Measurements from ENCODE around the gene ZNF613.
"Not testable (repeated sequence)": the region's sequence is repeated elsewhere in the genome, so short reads cannot be mapped to it uniquely, and the experiment has no call there.

Gene ZNF613

GRCh38 chr19:51977346-51977745, 50.1 kb downstream of the ZNF613 start:
- no peaks in the 10 kb centered on the region for H3K27me3 ChIP-seq (replicated peaks; ENCODE audit: control insufficient read depth, insufficient read depth, low read length)
- TF ChIP-seq CTCF (IDR thresholded peaks at IDR 0.05; ENCODE audit: insufficient read depth, low read length, poor library complexity, severe bottlenecking): no peak
- peaks cover 3% of the 10 kb centered on the region; the same call in 1 of the 2 replicates for H3K36me3 ChIP-seq (ENCODE audit: control insufficient read depth, insufficient read depth, low read length)
- H3K4me3 ChIP-seq (replicated peaks; ENCODE audit: low read depth, low read length): no peak overlapping the region
- DNase-seq (ENCODE audit: extremely low read depth, insufficient read length): no peak

GRCh38 chr19:51978882-51979281, 51.6 kb downstream of the ZNF613 start:
- H3K27me3 ChIP-seq (replicated peaks; ENCODE audit: control insufficient read depth, insufficient read depth, low read length): no peaks in the 10 kb centered on the region
- no peaks in the 10 kb centered on the region for H3K36me3 ChIP-seq (ENCODE audit: control insufficient read depth, insufficient read depth, low read length)
- no peak for DNase-seq (ENCODE audit: extremely low read depth, insufficient read length)
- TF ChIP-seq CTCF (IDR thresholded peaks at IDR 0.05; ENCODE audit: insufficient read depth, low read length, poor library complexity, severe bottlenecking): no peak
- no peak overlapping the region for H3K4me3 ChIP-seq (replicated peaks; ENCODE audit: low read depth, low read length)

GRCh38 chr19:51980116-51980736, 53.0 kb downstream of the ZNF613 start:
- Histone ChIP-seq H3K36me3 (ENCODE audit: control insufficient read depth, insufficient read depth, low read length) (no peaks in the 10 kb centered on the region), H3K4me3 (replicated peaks; ENCODE audit: low read depth, low read length) (no peak overlapping the region), H3K27me3 (replicated peaks; ENCODE audit: control insufficient read depth, insufficient read depth, low read length) (no peaks in the 10 kb centered on the region)
- TF ChIP-seq CTCF (IDR thresholded peaks at IDR 0.05; ENCODE audit: insufficient read depth, low read length, poor library complexity, severe bottlenecking): no peak
- no peak for DNase-seq (ENCODE audit: extremely low read depth, insufficient read length)

- H3K27me3 ChIP-seq (replicated peaks; ENCODE audit: control insufficient read depth, insufficient read depth, low read length); H3K36me3 ChIP-seq (ENCODE audit: control insufficient read depth, insufficient read depth, low read length); DNase-seq (ENCODE audit: extremely low read depth, insufficient read length); H3K4me3 ChIP-seq (replicated peaks; ENCODE audit: low read depth, low read length): not testable (repeated sequence)
These were observed 53.7 kb downstream of the ZNF613 start for GRCh38 chr19:51980926-51981325.

GRCh38 chr19:51983361-51983760, 56.1 kb downstream of the ZNF613 start:
- no peak for DNase-seq (ENCODE audit: extremely low read depth, insufficient read length)
- no peak overlapping the region for H3K4me3 ChIP-seq (replicated peaks; ENCODE audit: low read depth, low read length)
- no peaks in the 10 kb centered on the region for H3K27me3 ChIP-seq (replicated peaks; ENCODE audit: control insufficient read depth, insufficient read depth, low read length)
- no peaks in the 10 kb centered on the region for H3K36me3 ChIP-seq (ENCODE audit: control insufficient read depth, insufficient read depth, low read length)
- TF ChIP-seq CTCF (IDR thresholded peaks at IDR 0.05; ENCODE audit: insufficient read depth, low read length, poor library complexity, severe bottlenecking): no peak

- TF ChIP-seq CTCF (IDR thresholded peaks at IDR 0.05; ENCODE audit: insufficient read depth, low read length, poor library complexity, severe bottlenecking): no peak
- peak; percentile 66 for DNase-seq (ENCODE audit: extremely low read depth, insufficient read length)
- H3K4me3 ChIP-seq (replicated peaks; ENCODE audit: low read depth, low read length): peak within 1 kb of the TSS; percentile 70
- no peaks in the 10 kb centered on the region for H3K36me3 ChIP-seq (ENCODE audit: control insufficient read depth, insufficient read depth, low read length)
- no peaks in the 10 kb centered on the region for H3K27me3 ChIP-seq (replicated peaks; ENCODE audit: control insufficient read depth, insufficient read depth, low read length)
These were observed 59.3 kb downstream of the ZNF613 start, which contains the start of gene ZNF350 for GRCh38 chr19:51986309-51987291. TSS of gene ZNF350 (minus strand) at chr19:51986840. CDS start at chr19:51974360, 12,480 bp downstream.

Data from GM06990 (cell line).